ENCODE measurements around the gene HNRNPR. TPM values are rescaled to one million over a fixed set of nuclear protein-coding genes. Genes with fewer than 3 reads are reported as not detected.

Gene HNRNPR
- total RNA-seq, 1 donor from 2014 or later: 113 TPM

- no peaks in the 10 kb centered on the region for H3K27me3 ChIP-seq (ENCODE audit: insufficient read depth, low read length)
- no peaks in the 10 kb centered on the region for H3K4me1 ChIP-seq (ENCODE audit: insufficient read depth, low read length)
- H3K27ac ChIP-seq (ENCODE audit: low read depth, low read length): no peak overlapping the region
- DNase-seq (ENCODE audit: low read depth) (no peak), FAIRE-seq (no peak)
- peaks cover 4% of the 10 kb centered on the region for H4K20me1 ChIP-seq (ENCODE audit: insufficient read depth, low read length)
- H3K9ac ChIP-seq (ENCODE audit: low read length): no peak overlapping the region
- H3K79me2 ChIP-seq (ENCODE audit: insufficient read depth, low read length): peaks cover 26% of the 10 kb centered on the region
- Mint-ChIP-seq H3K27ac (ENCODE audit: unreplicated experiment) (no peak overlapping the region), H3K4me3 (ENCODE audit: unreplicated experiment) (no peak overlapping the region), H3K9me3 (ENCODE audit: unreplicated experiment) (peaks cover 46% of the 10 kb centered on the region), H3K27me3 (ENCODE audit: low read depth, unreplicated experiment) (peaks cover 4% of the 10 kb centered on the region), H3K4me1 (ENCODE audit: low read depth, unreplicated experiment) (no peaks in the 10 kb centered on the region), H3K36me3 (ENCODE audit: low read depth, unreplicated experiment) (peaks cover 60% of the 10 kb centered on the region)
- TF ChIP-seq EZH2 (IDR thresholded peaks at IDR 0.05; ENCODE audit: insufficient read depth, low read length) (no peak), CTCF (IDR thresholded peaks at IDR 0.05; ENCODE audit: insufficient read depth, low read depth, low read length) (no peak)
- no peak overlapping the region for H3K4me2 ChIP-seq (ENCODE audit: low read length)
- H3K9me3 ChIP-seq (ENCODE audit: insufficient read depth, low read depth, low read length): peaks cover 39% of the 10 kb centered on the region
- no peak overlapping the region for H3K4me3 ChIP-seq (ENCODE audit: insufficient read depth, low read depth, low read length)
- no peak overlapping the region for H2AFZ ChIP-seq (ENCODE audit: low read depth, low read length)
- H3K36me3 ChIP-seq (ENCODE audit: insufficient read depth, low read length): peaks cover 42% of the 10 kb centered on the region
Observed at GRCh38 chr1:23358310-23358875, 14.3 kb upstream of the HNRNPR start.

GRCh38 chr1:23357138-23357908 lies 13.2 kb upstream of the HNRNPR start:
- FAIRE-seq: no peak
- Mint-ChIP-seq H3K4me3 (ENCODE audit: unreplicated experiment) (no peak overlapping the region), H3K27ac (ENCODE audit: unreplicated experiment) (no peak overlapping the region), H3K4me1 (ENCODE audit: low read depth, unreplicated experiment) (no peaks in the 10 kb centered on the region), H3K27me3 (ENCODE audit: low read depth, unreplicated experiment) (peaks cover 7% of the 10 kb centered on the region), H3K36me3 (ENCODE audit: low read depth, unreplicated experiment) (peaks cover 50% of the 10 kb centered on the region), H3K9me3 (ENCODE audit: unreplicated experiment) (peaks cover 36% of the 10 kb centered on the region)
- H3K36me3 ChIP-seq (ENCODE audit: insufficient read depth, low read length): peaks cover 33% of the 10 kb centered on the region
- H3K9me3 ChIP-seq (ENCODE audit: insufficient read depth, low read depth, low read length): peaks cover 29% of the 10 kb centered on the region
- no peaks in the 10 kb centered on the region for H3K4me1 ChIP-seq (ENCODE audit: insufficient read depth, low read length)
- no peak overlapping the region for H2AFZ ChIP-seq (ENCODE audit: low read depth, low read length)
- no peak for DNase-seq (ENCODE audit: low read depth)
- no peak overlapping the region for H3K27ac ChIP-seq (ENCODE audit: low read depth, low read length)
- TF ChIP-seq CTCF (IDR thresholded peaks at IDR 0.05; ENCODE audit: insufficient read depth, low read depth, low read length) (no peak), EZH2 (IDR thresholded peaks at IDR 0.05; ENCODE audit: insufficient read depth, low read length) (no peak)
- peaks cover 3% of the 10 kb centered on the region for H4K20me1 ChIP-seq (ENCODE audit: insufficient read depth, low read length)
- H3K4me3 ChIP-seq (ENCODE audit: insufficient read depth, low read depth, low read length): no peak overlapping the region
- peaks cover 21% of the 10 kb centered on the region for H3K79me2 ChIP-seq (ENCODE audit: insufficient read depth, low read length)
- H3K27me3 ChIP-seq (ENCODE audit: insufficient read depth, low read length): no peaks in the 10 kb centered on the region
- no peak overlapping the region for H3K4me2 ChIP-seq (ENCODE audit: low read length)
- H3K9ac ChIP-seq (ENCODE audit: low read length): no peak overlapping the region
